ENCODE data around the gene MAD1L1.

The MAD1L1 gene

GRCh38 chr7:2099048-2099957 is 133.4 kb downstream of the MAD1L1 start:
- no peak for DNase-seq

DNA sequence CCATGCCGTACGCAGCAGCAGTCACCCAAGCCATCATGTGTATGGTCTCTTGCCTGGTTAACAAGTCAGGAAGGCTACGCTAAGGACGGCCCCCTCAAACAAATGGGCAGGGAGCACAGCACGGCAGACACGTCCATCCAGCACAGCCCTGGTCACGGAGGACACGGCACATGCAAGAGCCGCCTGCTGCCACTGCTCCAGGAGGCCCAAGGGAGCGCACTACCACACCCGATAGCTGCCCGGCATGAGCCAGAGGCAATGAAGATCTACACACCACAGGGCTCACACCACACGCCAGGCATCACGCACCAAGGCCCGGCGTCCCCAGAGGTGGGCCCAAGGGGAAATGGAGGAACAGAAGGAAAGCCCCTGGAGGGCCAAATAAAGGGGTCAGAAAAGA is 134.2 kb downstream of the MAD1L1 start:
- DNase-seq = no peak

DNA sequence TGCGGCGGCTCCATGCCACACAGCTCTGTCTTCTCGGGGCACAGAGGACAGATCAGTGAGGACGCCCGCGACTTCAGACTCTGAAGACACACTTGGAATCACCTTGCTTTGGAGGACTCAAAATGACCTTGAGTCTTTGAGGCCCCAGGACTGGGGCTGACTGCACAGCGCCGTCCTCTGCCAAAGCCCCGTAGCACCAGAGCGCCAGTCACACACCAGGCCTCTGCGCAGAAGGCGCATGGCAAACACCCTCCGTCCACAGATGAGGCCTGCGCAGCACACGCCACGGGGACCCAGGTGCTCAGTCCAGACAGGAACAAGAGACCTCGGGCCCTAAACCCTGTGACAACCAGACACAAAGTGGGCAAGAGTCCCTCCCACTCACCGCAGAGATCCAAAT is 134.7 kb downstream of the MAD1L1 start:
- no peak for DNase-seq

DNA sequence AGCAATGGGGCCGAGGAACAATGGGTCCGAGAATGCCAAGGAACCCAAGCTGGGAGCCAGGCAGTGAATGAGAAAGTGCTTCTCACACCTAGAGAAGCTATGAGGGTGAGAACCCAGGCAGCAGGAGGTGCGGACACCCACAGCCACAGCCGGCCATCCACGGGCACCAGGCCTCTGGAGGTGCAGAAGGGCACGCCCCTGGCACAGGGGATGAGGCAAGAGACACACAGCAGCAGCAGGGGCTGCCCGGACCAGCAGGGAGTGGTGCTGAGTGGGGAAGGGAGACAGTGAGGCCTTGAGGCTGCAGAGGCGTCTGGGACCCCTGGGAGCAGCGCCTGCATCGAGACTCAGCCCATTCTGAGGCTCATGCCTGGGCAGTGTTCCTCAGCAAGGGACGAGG is 135.3 kb downstream of the MAD1L1 start:
- no peak for DNase-seq

DNA sequence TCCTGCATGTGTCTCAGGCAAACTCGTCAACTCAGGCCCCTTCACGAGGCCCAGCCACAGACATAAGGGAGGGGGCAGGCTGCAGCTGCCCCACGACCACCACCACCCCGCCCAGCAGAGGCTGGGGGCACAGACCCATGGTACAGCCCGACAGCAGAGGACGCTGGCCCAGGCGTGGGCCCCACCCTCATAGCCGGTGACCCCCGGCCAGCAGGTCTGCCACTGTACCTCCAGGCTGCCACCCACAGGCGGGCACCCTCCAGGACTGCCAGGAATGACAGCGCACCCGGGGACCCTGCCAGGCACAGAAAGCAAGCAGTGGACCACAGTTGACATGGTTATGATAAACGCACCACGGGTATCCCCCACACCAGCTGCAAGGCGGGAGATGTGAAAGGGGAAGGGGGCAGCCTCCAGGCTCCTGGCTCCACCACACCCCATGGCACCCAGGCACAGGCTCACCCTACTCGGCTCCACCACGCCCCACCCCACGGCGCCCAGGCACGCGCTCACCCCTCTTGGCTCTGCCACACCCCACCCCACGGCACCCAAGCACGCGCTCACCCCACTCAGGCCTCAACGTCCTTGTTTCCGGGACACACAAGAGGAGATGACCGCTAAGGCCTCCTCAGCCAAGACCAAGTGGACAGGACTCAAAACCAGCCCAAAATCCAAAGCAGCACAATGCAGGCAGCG is 135.9 kb downstream of the MAD1L1 start:
- DNase-seq = no peak

DNA sequence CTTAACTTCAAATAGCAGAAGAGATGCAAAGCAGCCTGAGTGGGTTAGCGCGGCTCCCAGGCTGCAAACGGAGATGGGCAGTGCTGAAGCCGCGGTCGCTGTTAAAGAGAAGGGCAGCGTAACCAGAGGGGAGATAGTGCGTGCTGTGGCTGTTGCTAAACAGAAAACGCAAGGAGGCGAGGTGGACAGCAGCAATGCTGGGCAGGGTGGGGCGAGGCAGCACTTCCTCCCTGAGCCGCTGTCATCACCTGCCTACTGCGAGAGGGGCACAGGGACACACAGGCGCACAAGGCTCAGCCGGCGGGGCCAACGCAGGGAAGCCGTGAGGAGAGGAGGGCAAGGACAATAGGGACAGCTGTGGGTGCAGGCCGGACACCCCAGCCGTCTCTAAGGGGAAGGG is 137.3 kb downstream of the MAD1L1 start:
- no peak for DNase-seq

GRCh38 chr7:2094454-2095045 is 138.2 kb downstream of the MAD1L1 start:
- DNase-seq = no peak

- DNase-seq = no peak
Observed at GRCh38 chr7:2093843-2094220, 138.9 kb downstream of the MAD1L1 start.

DNA sequence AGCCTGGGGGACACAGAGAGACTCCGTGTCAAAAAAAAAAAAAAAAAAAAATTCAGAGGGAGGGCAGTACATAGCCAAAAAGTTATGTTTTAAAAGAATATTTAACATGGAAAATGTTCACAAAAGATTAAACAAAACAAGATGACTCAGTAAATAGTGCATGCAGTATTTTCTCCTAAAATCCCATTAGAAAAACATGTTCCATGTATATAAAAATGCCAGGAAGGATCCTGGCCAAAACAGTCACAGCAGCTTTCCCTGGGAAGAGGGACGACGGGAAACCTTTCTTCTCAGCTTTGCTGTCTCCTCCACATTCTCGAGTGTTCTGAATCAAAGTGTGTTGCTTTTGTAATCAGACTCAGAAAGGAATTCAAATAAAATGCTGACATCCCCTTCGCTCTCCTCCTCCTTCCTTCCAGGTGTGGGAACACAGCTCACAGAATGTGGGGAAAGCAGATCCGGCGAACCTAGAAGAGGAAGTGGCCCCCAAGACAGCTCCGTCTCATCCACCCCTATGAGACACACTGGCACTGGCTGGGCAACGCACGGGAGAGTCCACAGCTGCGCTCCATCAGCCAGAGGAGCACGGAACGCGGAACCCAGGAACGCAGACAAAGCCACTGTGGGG is 139.4 kb downstream of the MAD1L1 start:
- DNase-seq = no peak

GRCh38 chr7:2092279-2092678 is 140.5 kb downstream of the MAD1L1 start:
- no peak for DNase-seq

DNA sequence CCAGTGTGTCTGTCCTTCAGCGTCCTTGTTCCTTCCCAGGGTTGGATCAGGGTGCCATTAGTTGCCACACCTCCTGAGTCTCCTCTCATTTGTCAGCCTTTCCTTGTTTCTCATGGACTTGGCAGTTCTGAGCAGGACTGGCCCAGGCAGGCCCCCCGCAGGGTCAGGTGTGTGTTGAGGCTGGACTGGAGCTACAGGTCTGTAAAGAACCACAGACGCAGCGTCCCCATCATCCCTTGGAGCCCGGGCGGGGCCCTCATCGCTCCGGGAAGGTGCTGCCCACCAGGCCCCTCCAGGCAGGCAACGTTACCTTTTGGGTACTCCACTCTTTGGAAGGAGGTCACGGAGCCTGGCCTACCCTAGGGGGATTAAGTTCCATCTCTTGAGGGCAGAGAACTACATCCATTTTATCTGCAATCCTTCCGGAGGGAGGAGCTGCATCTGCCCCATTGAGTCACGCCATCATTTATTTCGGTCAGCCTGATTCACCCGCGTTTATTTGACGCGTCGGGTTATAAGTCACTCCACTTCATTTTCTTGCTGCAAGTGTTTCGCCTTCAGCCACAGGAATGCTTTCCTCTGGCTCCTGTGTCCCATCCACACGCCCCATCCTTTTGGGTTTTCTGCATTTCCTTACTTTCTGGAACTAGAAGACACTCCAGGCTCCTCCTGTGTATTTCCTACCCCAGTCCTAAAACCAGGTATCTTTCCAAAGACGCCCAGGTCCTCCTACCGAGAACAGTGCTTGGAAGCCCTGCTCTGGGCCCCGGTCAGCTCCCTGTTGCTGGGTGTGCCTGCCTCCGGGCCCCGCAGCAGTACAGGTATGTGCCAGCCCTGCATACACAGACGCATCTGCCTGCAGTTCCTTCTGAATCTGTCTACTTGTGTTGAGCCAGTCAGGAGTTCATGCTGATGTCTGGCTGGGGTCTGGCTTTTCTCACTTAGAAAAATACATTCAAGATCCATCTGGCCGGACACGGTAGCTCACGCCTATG is 141.9 kb downstream of the MAD1L1 start:
- no peak for DNase-seq

- no peak for DNase-seq
Observed at GRCh38 chr7:2088801-2089200, 143.9 kb downstream of the MAD1L1 start.

DNA sequence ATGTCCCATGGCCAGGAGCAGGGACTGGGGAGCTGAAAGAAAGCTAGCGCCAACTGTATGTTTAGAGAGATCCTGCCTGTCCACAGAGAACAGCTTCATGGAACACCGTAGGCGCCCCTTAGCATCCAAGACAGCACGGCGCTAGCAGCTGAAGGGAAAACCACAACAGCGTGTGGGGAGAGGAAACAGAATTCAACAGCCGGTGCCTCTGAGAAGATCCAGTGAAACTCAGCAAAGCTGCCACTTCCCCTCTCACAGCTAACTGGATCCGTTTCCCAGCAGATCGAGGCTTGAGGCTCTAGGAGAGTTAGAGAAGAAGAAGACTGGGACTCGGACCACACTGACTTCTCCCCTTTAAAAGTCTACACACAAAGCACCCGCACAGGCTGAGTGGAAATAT is 145.0 kb downstream of the MAD1L1 start:
- no peak for DNase-seq

DNA sequence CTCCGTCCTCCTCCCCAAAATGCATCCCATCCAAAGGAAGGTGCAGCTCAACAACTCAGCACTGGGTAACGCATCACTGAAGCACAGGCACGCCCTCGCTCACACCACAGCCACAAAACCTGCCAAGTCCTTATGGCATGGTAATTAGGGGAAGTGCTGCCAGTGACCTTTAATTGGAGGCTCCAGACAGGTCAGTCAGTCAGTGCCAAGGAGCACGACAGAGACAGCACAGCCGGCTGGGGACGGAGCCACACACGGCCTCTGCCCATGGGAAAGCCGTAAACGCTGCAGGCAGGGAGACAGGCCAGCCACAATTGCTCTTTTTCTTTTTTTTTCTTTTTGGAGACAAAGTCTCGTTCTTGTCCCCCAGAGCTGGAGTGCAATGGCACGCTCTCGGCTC is 146.5 kb downstream of the MAD1L1 start:
- no peak for DNase-seq

- DNase-seq = no peak
Observed at GRCh38 chr7:2085804-2086203, 146.9 kb downstream of the MAD1L1 start.

DNA sequence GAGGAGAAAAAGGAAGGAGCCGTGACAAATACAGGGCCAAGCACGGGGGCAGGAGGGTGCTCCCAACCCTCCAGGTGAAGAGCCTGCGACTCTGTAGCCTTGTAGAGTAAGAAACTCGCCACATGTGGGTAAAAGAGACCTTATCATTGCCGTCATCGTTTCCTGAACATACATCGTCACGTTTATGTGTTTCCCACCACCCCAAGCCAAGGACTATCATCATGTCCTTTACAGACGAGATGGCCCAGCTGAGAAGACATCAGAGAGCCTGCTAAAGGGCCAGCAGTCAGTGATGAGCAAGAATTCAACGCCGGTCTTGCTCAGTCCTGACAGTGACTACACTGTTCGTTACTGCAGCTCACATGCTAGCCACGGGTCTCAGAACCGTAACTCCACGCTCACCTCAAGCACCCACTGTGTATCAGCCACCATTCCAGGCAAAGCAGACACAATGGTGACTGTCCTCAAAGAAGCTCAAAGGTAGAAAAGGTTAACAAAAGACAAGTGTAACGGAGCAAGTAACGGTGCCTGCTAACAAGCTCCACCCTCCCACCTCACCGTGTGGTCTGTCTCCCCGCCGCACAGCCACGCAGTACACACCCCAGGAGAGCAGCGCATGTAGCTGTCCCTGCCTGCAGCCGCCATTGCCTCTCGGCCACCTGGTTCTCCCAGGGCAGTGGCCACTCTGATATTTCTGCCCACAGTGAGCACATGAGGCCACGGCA is 147.8 kb downstream of the MAD1L1 start:
- DNase-seq = no peak

DNA sequence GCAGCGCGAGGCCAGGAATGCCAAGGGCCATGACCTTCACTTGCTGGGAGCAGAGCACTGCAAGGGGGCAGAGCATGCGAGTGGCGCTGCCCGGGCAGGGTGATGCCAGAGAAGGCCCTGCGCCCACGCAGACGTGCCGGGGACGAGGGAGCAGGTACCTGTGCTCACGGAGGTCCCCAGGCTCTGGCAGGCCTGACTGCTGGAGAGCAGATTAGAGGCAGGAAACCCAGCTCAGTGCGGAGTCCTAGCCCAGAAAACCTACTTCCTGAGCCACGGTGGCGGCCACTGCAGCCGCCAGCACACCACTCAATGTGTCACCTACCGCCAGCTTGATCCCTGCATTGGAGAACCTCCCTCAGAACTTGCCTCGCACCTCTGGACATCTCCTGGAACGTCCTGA is 148.4 kb downstream of the MAD1L1 start:
- no peak for DNase-seq

- DNase-seq = no peak
Observed at GRCh38 chr7:2083362-2083761, 149.4 kb downstream of the MAD1L1 start.

GRCh38 chr7:2082139-2082998 is 150.4 kb downstream of the MAD1L1 start:
- no peak for DNase-seq

GRCh38 chr7:2081526-2082135 is 151.1 kb downstream of the MAD1L1 start:
- DNase-seq = no peak
